ENCODE measurements around the gene CECR2.

CECR2 gene

DNA sequence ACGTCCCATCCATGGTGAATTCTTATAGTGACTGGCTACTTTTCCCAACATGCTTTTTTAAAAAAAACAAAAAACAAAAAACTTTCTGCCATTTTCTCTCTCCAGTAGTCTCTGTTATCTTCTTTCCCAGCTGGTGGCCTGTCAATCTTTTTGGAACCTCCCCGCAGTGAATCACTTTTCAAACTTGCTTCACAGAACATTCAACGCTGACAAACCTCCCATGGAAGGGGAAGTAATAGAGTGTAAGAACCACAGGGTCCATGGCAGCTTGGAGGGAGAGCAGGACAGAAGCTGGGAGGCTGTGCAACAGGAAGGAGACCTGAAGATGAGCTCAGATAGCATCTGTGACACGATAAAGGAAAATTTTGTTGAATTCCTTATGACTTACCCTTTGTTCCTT lies 9.8 kb upstream of the CECR2 start:
- TF ChIP-seq TOX (CRISPR knock-in tag; IDR thresholded peaks at IDR 0.05; ENCODE audit: borderline replicate concordance) (no peak), ZC3H10 (CRISPR knock-in tag; IDR thresholded peaks at IDR 0.05) (no peak), RARB (CRISPR knock-in tag; IDR thresholded peaks at IDR 0.05) (no peak), ZFP3 (CRISPR knock-in tag; IDR thresholded peaks at IDR 0.05) (no peak), ZNF565 (CRISPR knock-in tag; conservative IDR thresholded peaks at IDR 0.05; ENCODE audit: low read depth) (no peak)
- TF ChIP-seq, protein P1, sequence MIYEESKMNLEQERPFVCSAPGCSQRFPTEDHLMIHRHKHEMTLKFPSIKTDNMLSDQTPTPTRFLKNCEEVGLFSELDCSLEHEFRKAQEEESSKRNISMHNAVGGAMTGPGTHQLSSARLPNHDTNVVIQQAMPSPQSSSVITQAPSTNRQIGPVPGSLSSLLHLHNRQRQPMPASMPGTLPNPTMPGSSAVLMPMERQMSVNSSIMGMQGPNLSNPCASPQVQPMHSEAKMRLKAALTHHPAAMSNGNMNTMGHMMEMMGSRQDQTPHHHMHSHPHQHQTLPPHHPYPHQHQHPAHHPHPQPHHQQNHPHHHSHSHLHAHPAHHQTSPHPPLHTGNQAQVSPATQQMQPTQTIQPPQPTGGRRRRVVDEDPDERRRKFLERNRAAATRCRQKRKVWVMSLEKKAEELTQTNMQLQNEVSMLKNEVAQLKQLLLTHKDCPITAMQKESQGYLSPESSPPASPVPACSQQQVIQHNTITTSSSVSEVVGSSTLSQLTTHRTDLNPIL (CRISPR knock-in tag; IDR thresholded peaks at IDR 0.05; ENCODE audit: low read depth) = no peak
- no peak for ATAC-seq

DNA sequence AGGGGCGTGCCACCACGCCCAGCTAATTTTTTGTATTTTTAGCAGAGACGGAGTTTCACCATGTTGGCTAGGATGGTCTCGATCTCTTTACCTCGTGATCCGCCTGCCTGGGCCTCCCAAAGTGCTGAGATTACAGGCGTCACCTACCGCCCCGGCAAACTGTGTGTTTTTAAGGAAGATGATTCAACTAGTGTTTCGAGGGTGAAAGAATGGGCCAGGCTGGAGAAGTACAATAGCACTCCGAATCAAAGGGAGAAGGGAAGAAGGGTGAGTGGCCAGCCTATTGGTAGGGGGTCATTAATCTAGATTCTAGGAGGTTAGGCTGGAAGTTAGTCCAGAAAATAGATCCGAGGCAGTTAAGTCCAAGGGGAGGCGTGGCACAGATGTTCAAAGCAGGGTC lies 2.9 kb upstream of the CECR2 start:
- TF ChIP-seq GLIS3 (CRISPR knock-in tag; IDR thresholded peaks at IDR 0.05) = no peak
- TF ChIP-seq ZNF565 (CRISPR knock-in tag; conservative IDR thresholded peaks at IDR 0.05; ENCODE audit: low read depth) = no peak
- TF ChIP-seq BACH2 (CRISPR knock-in tag; IDR thresholded peaks at IDR 0.05; ENCODE audit: borderline replicate concordance) = no peak
- no peak for TF ChIP-seq TOX (CRISPR knock-in tag; IDR thresholded peaks at IDR 0.05; ENCODE audit: borderline replicate concordance)
- no peak for TF ChIP-seq TSHZ2 (CRISPR knock-in tag; IDR thresholded peaks at IDR 0.05)
- TF ChIP-seq ZNF70 (CRISPR knock-in tag; IDR thresholded peaks at IDR 0.05) = no peak
- TF ChIP-seq TCF4 (CRISPR knock-in tag; IDR thresholded peaks at IDR 0.05; ENCODE audit: borderline replicate concordance) = no peak
- no peak for TF ChIP-seq RARB (CRISPR knock-in tag; IDR thresholded peaks at IDR 0.05)
- TF ChIP-seq ARNTL (CRISPR knock-in tag; IDR thresholded peaks at IDR 0.05; ENCODE audit: borderline replicate concordance, low read depth) = no peak
- no peak for TF ChIP-seq ZNF8 (CRISPR knock-in tag; IDR thresholded peaks at IDR 0.05)
- TF ChIP-seq OSR1 (CRISPR knock-in tag; IDR thresholded peaks at IDR 0.05) = no peak
- TF ChIP-seq, protein P2, sequence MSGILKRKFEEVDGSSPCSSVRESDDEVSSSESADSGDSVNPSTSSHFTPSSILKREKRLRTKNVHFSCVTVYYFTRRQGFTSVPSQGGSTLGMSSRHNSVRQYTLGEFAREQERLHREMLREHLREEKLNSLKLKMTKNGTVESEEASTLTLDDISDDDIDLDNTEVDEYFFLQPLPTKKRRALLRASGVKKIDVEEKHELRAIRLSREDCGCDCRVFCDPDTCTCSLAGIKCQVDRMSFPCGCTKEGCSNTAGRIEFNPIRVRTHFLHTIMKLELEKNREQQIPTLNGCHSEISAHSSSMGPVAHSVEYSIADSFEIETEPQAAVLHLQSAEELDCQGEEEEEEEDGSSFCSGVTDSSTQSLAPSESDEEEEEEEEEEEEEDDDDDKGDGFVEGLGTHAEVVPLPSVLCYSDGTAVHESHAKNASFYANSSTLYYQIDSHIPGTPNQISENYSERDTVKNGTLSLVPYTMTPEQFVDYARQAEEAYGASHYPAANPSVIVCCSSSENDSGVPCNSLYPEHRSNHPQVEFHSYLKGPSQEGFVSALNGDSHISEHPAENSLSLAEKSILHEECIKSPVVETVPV (CRISPR knock-in tag; IDR thresholded peaks at IDR 0.05) = no peak
- TF ChIP-seq ZFP3 (CRISPR knock-in tag; IDR thresholded peaks at IDR 0.05) = no peak
- TF ChIP-seq ZFP30 (CRISPR knock-in tag; IDR thresholded peaks at IDR 0.05) = no peak
- TF ChIP-seq SNAI2 (CRISPR knock-in tag; IDR thresholded peaks at IDR 0.05) = no peak
- no peak for ATAC-seq

DNA sequence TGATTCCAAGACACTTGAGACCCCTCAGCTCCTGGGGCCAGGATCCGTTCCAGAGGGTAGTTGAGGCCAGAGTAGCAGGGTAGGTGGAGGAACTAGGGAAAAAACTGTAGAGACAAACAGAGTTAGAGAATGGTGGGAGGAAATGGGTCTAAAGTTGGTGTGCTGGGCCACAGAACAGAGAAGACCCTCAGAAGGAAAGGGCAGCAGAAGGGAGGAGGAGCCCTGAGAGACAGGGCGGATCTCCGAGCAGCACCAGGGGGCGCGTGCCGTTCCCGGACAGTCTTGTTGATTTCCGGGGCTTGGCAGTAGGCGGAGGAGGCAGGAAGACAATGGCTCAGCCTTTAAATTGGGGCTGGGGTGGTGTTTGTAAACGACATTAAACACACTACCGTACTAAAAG lies 2.4 kb upstream of the CECR2 start:
- no peak for ATAC-seq
- TF ChIP-seq ZNF8 (CRISPR knock-in tag; IDR thresholded peaks at IDR 0.05) = no peak
- TF ChIP-seq ISL1 (CRISPR knock-in tag; IDR thresholded peaks at IDR 0.05) = no peak

DNA sequence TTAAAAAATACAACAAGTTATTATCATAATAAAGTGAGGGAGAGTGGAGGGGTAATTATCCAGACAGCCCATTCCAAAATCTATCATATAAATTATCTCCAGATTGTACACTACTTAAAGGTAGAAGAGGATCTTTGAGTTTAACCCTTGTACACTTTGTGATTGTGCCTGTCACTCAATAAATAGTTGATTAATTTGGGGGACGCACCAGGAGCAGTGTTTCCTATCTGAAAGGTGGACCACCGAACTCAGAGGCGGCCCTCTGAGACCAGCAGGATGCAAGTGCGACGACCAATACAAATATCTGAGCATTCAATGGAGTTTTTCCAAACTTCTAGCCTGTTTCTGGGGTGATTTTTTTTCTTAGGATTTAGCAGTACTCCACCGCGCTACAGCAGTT lies 1.1 kb upstream of the CECR2 start:
- TF ChIP-seq BACH2 (CRISPR knock-in tag; IDR thresholded peaks at IDR 0.05; ENCODE audit: borderline replicate concordance) (no peak), TOX (CRISPR knock-in tag; IDR thresholded peaks at IDR 0.05; ENCODE audit: borderline replicate concordance) (no peak), ISL1 (CRISPR knock-in tag; IDR thresholded peaks at IDR 0.05) (no peak), ZNF70 (CRISPR knock-in tag; IDR thresholded peaks at IDR 0.05) (no peak)
- ATAC-seq = no peak

DNA sequence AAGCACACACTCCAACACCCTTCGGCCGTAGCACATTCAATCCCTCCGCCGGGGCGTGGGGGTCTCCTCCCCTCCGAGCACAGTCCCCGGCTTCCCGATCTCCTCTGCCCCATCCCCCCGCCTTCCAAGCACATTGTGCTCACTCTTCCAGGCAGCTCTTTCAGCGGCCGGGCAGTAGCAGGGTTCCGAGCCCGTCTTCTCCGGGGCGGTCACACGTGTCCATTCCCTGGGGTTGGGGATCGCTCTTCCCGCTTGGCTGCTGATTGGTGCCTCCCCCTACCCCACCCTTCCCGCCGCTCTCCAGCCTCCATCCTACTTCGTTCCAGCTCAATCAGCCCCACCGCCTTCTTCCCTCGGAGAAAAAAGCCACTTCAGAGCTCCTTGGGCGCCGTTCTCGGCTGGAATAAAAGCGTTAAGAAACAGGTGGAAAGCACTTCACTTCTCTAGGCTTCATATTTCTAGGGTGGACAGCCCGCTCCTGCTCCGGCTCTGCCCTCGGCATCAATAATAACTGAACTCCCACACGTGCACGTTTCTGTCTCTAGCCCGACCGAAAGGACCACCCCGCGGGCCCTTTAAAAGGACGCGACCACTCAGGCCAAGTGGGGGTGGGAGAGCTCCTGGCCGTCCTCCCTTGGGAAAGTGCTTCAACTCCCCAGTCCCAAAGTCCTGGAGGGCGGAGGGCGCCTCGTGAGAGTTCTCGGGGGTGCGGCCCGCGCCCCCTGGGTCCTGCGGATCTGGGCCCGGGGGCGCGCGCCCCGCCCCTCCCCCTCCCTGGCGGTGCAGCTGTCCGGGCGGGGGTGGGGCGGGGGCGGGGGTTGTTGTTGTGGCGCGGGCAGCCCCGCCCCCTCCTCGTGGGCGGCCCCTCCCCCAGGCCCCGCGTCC lies 464 bp upstream of the CECR2 start:
- ATAC-seq = peak; percentile 37
- TF ChIP-seq POU6F1 (CRISPR knock-in tag; IDR thresholded peaks at IDR 0.05; ENCODE audit: borderline replicate concordance, low read depth) (no peak), SNAI2 (CRISPR knock-in tag; IDR thresholded peaks at IDR 0.05) (no peak), ISL1 (CRISPR knock-in tag; IDR thresholded peaks at IDR 0.05) (no peak), ZFP30 (CRISPR knock-in tag; IDR thresholded peaks at IDR 0.05) (no peak), ZNF565 (CRISPR knock-in tag; conservative IDR thresholded peaks at IDR 0.05; ENCODE audit: low read depth) (no peak), RARB (CRISPR knock-in tag; IDR thresholded peaks at IDR 0.05) (no peak), ZNF70 (CRISPR knock-in tag; IDR thresholded peaks at IDR 0.05) (no peak), PATZ1 (CRISPR knock-in tag; IDR thresholded peaks at IDR 0.05; ENCODE audit: borderline replicate concordance) (no peak)
- TF ChIP-seq, protein P1 (CRISPR knock-in tag; IDR thresholded peaks at IDR 0.05; ENCODE audit: low read depth) = no peak

Data from SK-N-SH treated with all-trans-retinoic acid at 6 μM for 48 hours (cell line).